H9 (cell line): Measurements from ENCODE around the gene CCDC68. TPM values are rescaled to one million over a fixed set of nuclear protein-coding genes. Genes with fewer than 3 reads are reported as not detected.

Experiments
- DNase-seq: peaks from one replicate; pipeline ENCODE4 v3.0.0-alpha.2; 2017
- H2AFZ ChIP-seq: one replicate; pipeline ENCODE4 v1.6.1; 2013; ENCODE audit warnings: mild to moderate bottlenecking, low read length, control low read depth, moderate library complexity
- H2AK5ac ChIP-seq: 2 replicates; pipeline ENCODE4 v1.6.1; 2013; ENCODE audit warnings: low read length, control low read depth, mixed read lengths; ENCODE audit not compliant: insufficient read length
- H2BK120ac ChIP-seq: one replicate; pipeline ENCODE4 v1.6.1; 2013; ENCODE audit warnings: low read depth, mild to moderate bottlenecking, low read length, control low read depth, inconsistent platforms; ENCODE audit not compliant: poor library complexity, severe bottlenecking
- H2BK12ac ChIP-seq: 2 replicates; pipeline ENCODE4 v1.6.1; 2013; ENCODE audit warnings: low read length, control low read depth, mixed read lengths, low read depth; ENCODE audit not compliant: insufficient read length
- H2BK15ac ChIP-seq: 2 replicates; pipeline ENCODE4 v1.6.1; 2013; ENCODE audit warnings: low read depth, low read length, control low read depth
- H2BK20ac ChIP-seq: one replicate; pipeline ENCODE4 v1.6.1; 2013; ENCODE audit warnings: low read depth, mild to moderate bottlenecking, low read length, control low read depth, inconsistent platforms; ENCODE audit not compliant: poor library complexity, severe bottlenecking
- H2BK5ac ChIP-seq: 2 replicates; pipeline ENCODE4 v1.6.1; 2013; ENCODE audit warnings: low read length, control low read depth, mixed read lengths; ENCODE audit not compliant: insufficient read length
- H3K14ac ChIP-seq: 2 replicates; pipeline ENCODE4 v1.6.1; 2013; ENCODE audit warnings: low read length, control low read depth; ENCODE audit not compliant: insufficient read depth
- H3K18ac ChIP-seq: 2 replicates; pipeline ENCODE4 v1.6.1; 2013; ENCODE audit warnings: low read depth, mild to moderate bottlenecking, mixed read lengths, low read length, control low read depth; ENCODE audit not compliant: insufficient read length
- H3K23ac ChIP-seq: 2 replicates; pipeline ENCODE4 v1.6.1; 2013; ENCODE audit warnings: low read length, control low read depth, mixed read lengths, low read depth; ENCODE audit not compliant: insufficient read length
- H3K23me2 ChIP-seq: 2 replicates; pipeline ENCODE4 v1.6.1; 2013; ENCODE audit warnings: low read depth, mild to moderate bottlenecking, mixed read lengths, low read length, control low read depth; ENCODE audit not compliant: insufficient read length, poor library complexity, severe bottlenecking
- H3K27ac ChIP-seq: 2 replicates; pipeline ENCODE4 v1.5.1; 2013; ENCODE audit warnings: low read length, control low read depth, mixed read lengths, low read depth; ENCODE audit not compliant: insufficient read length
- H3K27me3 ChIP-seq: 2 replicates; pipeline ENCODE4 v1.6.1; 2013; ENCODE audit warnings: low read length, control low read depth, inconsistent platforms; ENCODE audit not compliant: insufficient read depth
- H3K4ac ChIP-seq: 2 replicates; pipeline ENCODE4 v1.6.1; 2013; ENCODE audit warnings: low read depth, mild to moderate bottlenecking, control low read depth, inconsistent platforms, low read length, moderate library complexity
- H3K4me1 ChIP-seq: 2 replicates; pipeline ENCODE4 v1.6.1; 2013; ENCODE audit warnings: low read length, control low read depth, inconsistent platforms; ENCODE audit not compliant: insufficient read depth
- H3K4me2 ChIP-seq: 2 replicates; pipeline ENCODE4 v1.6.1; 2013; ENCODE audit warnings: low read length, control low read depth, mixed read lengths; ENCODE audit not compliant: insufficient read length, insufficient read depth
- H3K56ac ChIP-seq: 2 replicates; pipeline ENCODE4 v1.6.1; 2013; ENCODE audit warnings: low read depth, mild to moderate bottlenecking, mixed read lengths, low read length, control low read depth; ENCODE audit not compliant: insufficient read length
- H3K79me1 ChIP-seq: 2 replicates; pipeline ENCODE4 v1.6.1; 2013; ENCODE audit warnings: low read depth, mild to moderate bottlenecking, moderate library complexity, low read length, control low read depth, inconsistent platforms; ENCODE audit not compliant: insufficient read depth, poor library complexity, severe bottlenecking
- H3K79me2 ChIP-seq: 2 replicates; pipeline ENCODE4 v1.6.1; 2013; ENCODE audit warnings: low read length, control low read depth, inconsistent platforms; ENCODE audit not compliant: insufficient read depth
- H3K9ac ChIP-seq: 2 replicates; pipeline ENCODE4 v1.6.1; 2013; ENCODE audit warnings: low read length, control low read depth, mixed read lengths; ENCODE audit not compliant: insufficient read length; ENCODE audit errors: extremely low read depth
- H3K9me3 ChIP-seq: one replicate; pipeline ENCODE4 v1.6.1; 2013; ENCODE audit warnings: low read depth, low read length, inconsistent platforms; ENCODE audit not compliant: control insufficient read depth
- H3T11ph ChIP-seq: one replicate; pipeline ENCODE4 v1.6.1; 2013; ENCODE audit warnings: mild to moderate bottlenecking, low read length, control low read depth, inconsistent platforms
- H4K20me1 ChIP-seq: one replicate; pipeline ENCODE4 v1.6.1; 2013; ENCODE audit not compliant: control insufficient read depth, insufficient read length, insufficient read depth
- H4K5ac ChIP-seq: 2 replicates; pipeline ENCODE4 v1.6.1; 2013; ENCODE audit warnings: low read depth, mild to moderate bottlenecking, mixed read lengths, low read length, control low read depth; ENCODE audit not compliant: insufficient read length
- H4K8ac ChIP-seq: replicated peaks from 2 replicates; pipeline ENCODE4 v1.6.1; 2013; ENCODE audit warnings: low read length, control low read depth, mixed read lengths, low read depth; ENCODE audit not compliant: insufficient read length
- H4K91ac ChIP-seq: 2 replicates; pipeline ENCODE4 v1.6.1; 2013; ENCODE audit warnings: low read depth, mild to moderate bottlenecking, moderate library complexity, mixed read lengths, low read length, control low read depth; ENCODE audit not compliant: insufficient read length
- H3K27ac Mint-ChIP-seq, 3 experiments: 2 replicates in 2 of 3; 3 replicates in 1 of 3; pipeline ENCODE4 v1.8.0; 2020 to 2021; ENCODE audit warnings: mixed read lengths in 3 of 3, mild to moderate bottlenecking in 1 of 3, moderate library complexity in 1 of 3
- H3K27me3 Mint-ChIP-seq: 2 replicates; pipeline ENCODE4 v1.8.0; 2021; ENCODE audit warnings: low read depth, mild to moderate bottlenecking, moderate library complexity, mixed read lengths
- H3K36me3 Mint-ChIP-seq, 3 experiments: 2 replicates in 2 of 3; 3 replicates in 1 of 3; pipeline ENCODE4 v1.8.0; 2020 to 2021; ENCODE audit warnings: low read depth in 3 of 3, mixed read lengths in 3 of 3; ENCODE audit not compliant: insufficient read depth in 1 of 3
- H3K4me1 Mint-ChIP-seq, 2 experiments: 2 replicates each; pipeline ENCODE4 v1.8.0; 2020; ENCODE audit warnings: mixed read lengths in 2 of 2
- H3K4me3 Mint-ChIP-seq, 2 experiments: 2 replicates in 1 of 2; 3 replicates in 1 of 2; pipeline ENCODE4 v1.8.0; 2020 to 2021; ENCODE audit warnings: mild to moderate bottlenecking in 2 of 2, mixed read lengths in 2 of 2, moderate library complexity in 1 of 2
- H3K9me3 Mint-ChIP-seq, 2 experiments: 2 replicates in 1 of 2; 3 replicates in 1 of 2; pipeline ENCODE4 v1.8.0; 2020; ENCODE audit warnings: mild to moderate bottlenecking in 2 of 2, mixed read lengths in 2 of 2, moderate library complexity in 1 of 2
- WGBS: extraction: QIAGEN DNeasy Blood & Tissue Kit; methylation state at CpG from one replicate; pipeline ENCODE4 v1.1.7; 2013; ENCODE audit warnings: missing lambda C conversion rate, low lambda C conversion rate, mixed read lengths; ENCODE audit not compliant: insufficient read length; ENCODE audit errors: extremely low coverage; 5-methylcytosine and 5-hydroxymethylcytosine counted together
- total RNA-seq: library from RNA; stranded (reverse); gene quantifications from 2 replicates; pipeline ENCODE4 v1.2.1, GENCODE V29; 2021
- TF ChIP-seq, protein P1 (sequence below): fragments of 200-600 bp; sonication (generic); conservative IDR thresholded peaks from 3 replicates; pipeline ENCODE4 v1.8.0; 2021; ENCODE audit warnings: antibody characterized with exemption, mild to moderate bottlenecking

The CCDC68 gene
- total RNA-seq, 1 experiment from 2014 or later: not detected

DNA sequence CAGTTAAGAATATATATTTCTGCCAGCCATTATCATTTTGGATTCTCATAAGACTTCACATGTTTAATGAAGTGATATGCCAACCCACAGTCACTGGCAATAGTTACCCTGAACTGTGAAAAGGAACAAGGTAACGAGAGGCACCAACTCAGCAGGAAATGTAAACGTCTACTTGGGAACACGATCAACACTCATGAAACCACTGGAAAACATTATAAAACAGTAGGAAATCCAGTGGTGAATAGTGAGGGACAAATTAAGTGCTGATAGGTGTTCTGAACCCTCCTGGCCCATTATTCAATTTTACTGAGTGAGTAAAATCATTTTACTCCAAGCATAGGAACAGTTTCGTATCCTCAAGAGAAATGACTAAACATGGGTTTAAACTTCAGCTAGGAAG is 17.1 kb downstream of the CCDC68 start:
- H3K9me3 ChIP-seq: no peaks in the 10 kb centered on the region
- no peak overlapping the region for H3K18ac ChIP-seq
- H3K23me2 ChIP-seq: no peaks in the 10 kb centered on the region
- H4K91ac ChIP-seq: no peak overlapping the region
- H2BK120ac ChIP-seq: no peak overlapping the region
- WGBS: no CpG with 5 or more reads among the region's 4 CpGs
- no peak overlapping the region for H3K56ac ChIP-seq
- Mint-ChIP-seq H3K27me3 (no peaks in the 10 kb centered on the region), H3K4me3 (no peak overlapping the region), H3K4me1 (peaks cover 0 to 3% of the 10 kb centered on the region in 2 experiments; a peak in 1 of 4 replicates), H3K9me3 (no peaks in the 10 kb centered on the region), H3K27ac (no peak overlapping the region), H3K36me3 (no peaks in the 10 kb centered on the region)
- no peak overlapping the region for H3K4ac ChIP-seq
- H3K9ac ChIP-seq: no peak overlapping the region
- no peak overlapping the region for H3K4me2 ChIP-seq
- no peak overlapping the region for H3K23ac ChIP-seq
- no peaks in the 10 kb centered on the region for H3K4me1 ChIP-seq
- no peak overlapping the region for H2BK12ac ChIP-seq
- no peak overlapping the region for H4K5ac ChIP-seq
- no peak overlapping the region for H2BK15ac ChIP-seq
- no peak overlapping the region for H3K27ac ChIP-seq
- H2AK5ac ChIP-seq: no peak overlapping the region
- DNase-seq: no peak
- no peak overlapping the region for H3K14ac ChIP-seq
- H2BK5ac ChIP-seq: no peak overlapping the region
- H3K79me1 ChIP-seq: no peaks in the 10 kb centered on the region
- no peaks in the 10 kb centered on the region for H3K79me2 ChIP-seq
- TF ChIP-seq, protein P1, sequence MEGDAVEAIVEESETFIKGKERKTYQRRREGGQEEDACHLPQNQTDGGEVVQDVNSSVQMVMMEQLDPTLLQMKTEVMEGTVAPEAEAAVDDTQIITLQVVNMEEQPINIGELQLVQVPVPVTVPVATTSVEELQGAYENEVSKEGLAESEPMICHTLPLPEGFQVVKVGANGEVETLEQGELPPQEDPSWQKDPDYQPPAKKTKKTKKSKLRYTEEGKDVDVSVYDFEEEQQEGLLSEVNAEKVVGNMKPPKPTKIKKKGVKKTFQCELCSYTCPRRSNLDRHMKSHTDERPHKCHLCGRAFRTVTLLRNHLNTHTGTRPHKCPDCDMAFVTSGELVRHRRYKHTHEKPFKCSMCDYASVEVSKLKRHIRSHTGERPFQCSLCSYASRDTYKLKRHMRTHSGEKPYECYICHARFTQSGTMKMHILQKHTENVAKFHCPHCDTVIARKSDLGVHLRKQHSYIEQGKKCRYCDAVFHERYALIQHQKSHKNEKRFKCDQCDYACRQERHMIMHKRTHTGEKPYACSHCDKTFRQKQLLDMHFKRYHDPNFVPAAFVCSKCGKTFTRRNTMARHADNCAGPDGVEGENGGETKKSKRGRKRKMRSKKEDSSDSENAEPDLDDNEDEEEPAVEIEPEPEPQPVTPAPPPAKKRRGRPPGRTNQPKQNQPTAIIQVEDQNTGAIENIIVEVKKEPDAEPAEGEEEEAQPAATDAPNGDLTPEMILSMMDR: no peak
- no peak overlapping the region for H2BK20ac ChIP-seq
- H3T11ph ChIP-seq: no peak overlapping the region
- no peak overlapping the region for H2AFZ ChIP-seq
- no peaks in the 10 kb centered on the region for H3K27me3 ChIP-seq
- no peaks in the 10 kb centered on the region for H4K20me1 ChIP-seq
- no peak overlapping the region for H4K8ac ChIP-seq
